ENCODE measurements around the gene MMP25.

MMP25 gene

DNA sequence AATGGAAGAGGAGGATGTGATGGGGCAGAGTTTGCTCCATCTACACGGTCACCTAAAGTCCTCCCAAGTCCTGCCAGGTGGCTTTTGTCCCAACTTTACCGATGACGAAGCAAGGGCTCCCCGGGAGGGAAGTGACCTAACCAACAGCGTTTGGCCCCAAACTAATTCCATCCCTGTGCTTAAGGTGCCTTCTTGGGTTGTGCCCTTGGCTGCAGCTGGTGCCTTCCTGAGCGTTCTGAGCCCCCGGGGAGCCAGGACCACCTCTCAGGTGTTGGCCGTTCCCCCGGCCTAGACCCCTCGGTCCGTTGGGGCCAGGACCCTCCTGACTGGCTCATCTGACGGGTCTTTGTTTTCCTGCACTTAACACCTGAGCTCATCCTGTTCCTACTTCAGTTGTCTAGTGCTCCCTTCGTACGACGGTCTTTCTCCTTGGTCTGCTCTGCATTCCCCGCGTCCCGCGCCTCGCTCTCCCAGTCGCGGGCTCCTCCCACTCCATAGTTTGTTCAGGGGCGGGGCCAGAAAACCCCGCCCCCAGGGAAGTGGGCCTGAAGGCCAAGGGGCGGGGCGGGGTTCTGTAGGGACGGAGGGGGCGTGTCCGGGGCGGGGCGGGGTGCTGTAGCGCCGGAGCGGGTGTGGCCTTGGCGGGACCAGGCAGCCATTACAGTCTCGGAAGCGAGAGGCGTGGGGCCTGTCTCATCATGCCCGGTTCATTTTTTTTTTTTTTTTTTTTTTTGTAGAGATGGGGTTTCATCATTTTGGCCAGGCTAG, 53.6 kb downstream of the MMP25 start:
- intact Hi-C loops (cut with DNase I): no loop called here
- peak; percentile 27 to 78 (median 59) for DNase-seq

GRCh38 chr16:3101018-3101840, 54.9 kb downstream of the MMP25 start:
- intact Hi-C loops (cut with DNase I): no loop called here
- peak in 6 of 42 donors; percentile 15 to 50 (median 34) for DNase-seq

DNA sequence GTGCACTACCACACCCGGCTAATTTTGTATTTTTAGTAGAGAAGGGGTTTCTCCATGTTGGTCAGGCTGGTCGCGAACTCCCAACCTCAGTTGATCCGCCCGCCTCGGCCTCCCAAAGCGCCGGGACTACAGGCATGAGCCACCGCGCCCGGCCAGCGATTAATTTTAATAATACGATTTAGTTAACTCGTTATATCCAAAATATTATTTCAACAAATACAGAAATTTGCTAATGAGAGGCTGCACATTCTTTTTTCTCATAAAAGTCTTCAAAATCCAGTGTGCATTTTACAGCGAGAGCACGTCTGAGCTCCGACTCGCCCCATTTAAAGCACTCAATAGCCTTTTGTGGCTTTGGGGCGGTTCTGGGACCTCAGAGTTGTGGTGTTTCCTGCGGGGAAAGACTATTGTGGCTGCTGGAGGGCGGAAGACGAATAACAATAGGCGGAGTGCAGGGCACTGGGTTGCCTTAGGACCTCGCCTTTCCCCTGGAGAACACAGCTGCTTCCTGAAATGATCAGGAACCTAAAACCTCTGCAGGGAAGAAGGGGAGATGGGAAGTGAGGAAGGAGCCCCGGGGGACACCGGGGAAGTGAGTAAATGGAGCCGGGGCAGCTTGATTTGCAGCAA, 55.6 kb downstream of the MMP25 start:
- intact Hi-C loops (cut with DNase I): no loop called here
- no peak for DNase-seq

DNA sequence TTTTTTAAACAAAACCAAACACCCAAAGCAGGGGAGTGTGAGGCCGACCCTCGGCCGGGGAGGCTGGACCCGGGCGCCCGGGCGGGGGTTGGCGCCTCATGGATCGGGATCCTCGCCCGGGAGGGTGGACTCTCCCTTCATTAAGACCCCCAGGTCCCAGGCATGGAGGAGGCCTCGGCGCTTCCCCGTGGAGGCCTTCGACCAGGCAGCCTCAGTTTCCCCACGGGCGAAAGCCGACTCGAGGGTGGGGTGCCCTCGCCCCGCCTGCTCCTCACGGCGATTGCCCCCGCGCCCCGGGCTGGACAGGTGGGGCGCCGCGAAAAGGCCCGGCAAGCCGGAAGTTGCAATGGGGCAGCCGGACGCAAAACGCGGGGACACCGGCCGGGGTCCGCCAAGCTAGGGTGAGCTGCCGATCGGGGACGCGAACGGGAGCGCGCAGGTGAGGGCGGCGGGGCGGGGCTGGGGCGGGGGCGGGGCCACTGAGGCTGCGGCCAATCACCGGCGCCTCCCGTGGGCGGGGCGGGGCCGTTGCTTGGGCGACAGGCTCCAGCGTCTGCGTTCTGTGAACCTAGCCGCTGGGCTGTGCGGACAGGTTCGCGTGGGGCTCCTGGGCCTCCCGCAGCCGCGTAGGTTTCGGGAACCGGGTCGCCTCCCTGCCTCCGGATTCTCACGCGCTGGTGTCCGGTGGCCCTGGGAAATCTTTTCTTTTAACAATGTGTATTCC, 60.0 kb downstream of the MMP25 start:
- intact Hi-C loops (cut with DNase I): no loop called here
- DNase-seq: peak; percentile 73 to 96 (median 90)

All from head of caudate nucleus (tissue), 42 donors.